ENCODE data around the gene SLC26A1.

SLC26A1 gene

DNA sequence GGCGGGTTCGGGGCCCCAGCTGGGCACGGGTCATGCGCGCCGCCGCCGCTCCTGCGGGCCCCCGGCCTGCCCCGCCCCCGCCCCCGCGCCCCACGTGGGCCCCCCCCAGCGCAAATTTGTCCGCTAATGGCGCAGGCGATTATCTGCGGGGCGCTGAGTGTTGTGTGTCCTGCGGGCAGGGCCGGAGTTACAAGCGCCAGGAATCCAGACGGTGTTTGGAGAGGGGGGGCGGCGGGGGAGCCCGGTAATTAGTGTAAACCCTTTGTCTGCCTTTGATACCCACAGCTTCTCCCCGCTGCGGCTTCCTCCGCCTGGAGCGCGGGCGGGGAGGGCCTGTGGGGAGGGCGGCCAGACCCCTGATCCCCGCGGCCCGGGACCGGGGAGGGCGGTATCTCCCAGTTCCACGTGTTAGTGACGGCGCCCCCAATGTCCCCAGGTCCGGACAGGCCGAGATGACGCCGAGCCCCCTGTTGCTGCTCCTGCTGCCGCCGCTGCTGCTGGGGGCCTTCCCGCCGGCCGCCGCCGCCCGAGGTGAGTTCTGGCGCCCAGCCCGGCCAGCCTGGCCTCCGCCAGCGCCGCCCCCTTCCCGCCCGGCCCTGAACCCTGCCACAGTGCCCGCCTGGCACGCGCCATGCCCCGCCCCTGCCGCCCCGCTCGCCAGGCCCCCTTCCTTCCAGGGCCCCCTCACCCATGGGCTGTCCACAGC is 19.0 kb upstream of the SLC26A1 start:
- Mint-ChIP-seq H3K27ac (no peak overlapping the region), H3K9me3 (peaks cover 3% of the 10 kb centered on the region), H3K4me3 (peak overlapping the region; percentile 66 to 74 (median 73)), H3K4me1 (peaks cover 18% of the 10 kb centered on the region), H3K27me3 (ENCODE audit: low read depth) (peaks cover 27% of the 10 kb centered on the region), H3K36me3 (ENCODE audit: low read depth) (peaks cover 5% of the 10 kb centered on the region)
- TF ChIP-seq, protein P1, sequence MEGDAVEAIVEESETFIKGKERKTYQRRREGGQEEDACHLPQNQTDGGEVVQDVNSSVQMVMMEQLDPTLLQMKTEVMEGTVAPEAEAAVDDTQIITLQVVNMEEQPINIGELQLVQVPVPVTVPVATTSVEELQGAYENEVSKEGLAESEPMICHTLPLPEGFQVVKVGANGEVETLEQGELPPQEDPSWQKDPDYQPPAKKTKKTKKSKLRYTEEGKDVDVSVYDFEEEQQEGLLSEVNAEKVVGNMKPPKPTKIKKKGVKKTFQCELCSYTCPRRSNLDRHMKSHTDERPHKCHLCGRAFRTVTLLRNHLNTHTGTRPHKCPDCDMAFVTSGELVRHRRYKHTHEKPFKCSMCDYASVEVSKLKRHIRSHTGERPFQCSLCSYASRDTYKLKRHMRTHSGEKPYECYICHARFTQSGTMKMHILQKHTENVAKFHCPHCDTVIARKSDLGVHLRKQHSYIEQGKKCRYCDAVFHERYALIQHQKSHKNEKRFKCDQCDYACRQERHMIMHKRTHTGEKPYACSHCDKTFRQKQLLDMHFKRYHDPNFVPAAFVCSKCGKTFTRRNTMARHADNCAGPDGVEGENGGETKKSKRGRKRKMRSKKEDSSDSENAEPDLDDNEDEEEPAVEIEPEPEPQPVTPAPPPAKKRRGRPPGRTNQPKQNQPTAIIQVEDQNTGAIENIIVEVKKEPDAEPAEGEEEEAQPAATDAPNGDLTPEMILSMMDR (IDR thresholded peaks at IDR 0.05; ENCODE audit: unreplicated experiment in 3 of 3), result no peak

DNA sequence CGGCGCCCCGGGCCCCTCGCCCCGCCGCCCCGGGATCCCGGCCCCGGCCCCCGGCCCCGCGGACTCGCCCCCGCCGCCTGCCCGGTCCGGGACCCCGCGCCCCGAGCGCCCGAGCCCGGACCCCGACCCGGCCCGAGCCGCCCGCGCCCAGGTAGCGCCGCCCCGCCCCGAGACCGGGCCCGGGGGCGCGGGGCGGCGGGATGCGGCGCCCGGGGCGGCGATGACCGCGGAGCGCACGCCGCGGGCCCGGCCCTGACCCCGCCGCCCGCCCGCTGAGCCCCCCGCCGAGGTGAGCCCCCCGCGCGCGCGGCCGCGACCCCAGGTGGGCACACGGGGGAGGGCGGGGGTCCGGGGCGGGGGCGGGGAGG is 18.4 kb upstream of the SLC26A1 start:
- H3K36me3 Mint-ChIP-seq (ENCODE audit: low read depth), result peaks cover 5% of the 10 kb centered on the region
- H3K4me1 Mint-ChIP-seq, result peaks cover 18% of the 10 kb centered on the region
- no peak overlapping the region for H3K27ac Mint-ChIP-seq

DNA sequence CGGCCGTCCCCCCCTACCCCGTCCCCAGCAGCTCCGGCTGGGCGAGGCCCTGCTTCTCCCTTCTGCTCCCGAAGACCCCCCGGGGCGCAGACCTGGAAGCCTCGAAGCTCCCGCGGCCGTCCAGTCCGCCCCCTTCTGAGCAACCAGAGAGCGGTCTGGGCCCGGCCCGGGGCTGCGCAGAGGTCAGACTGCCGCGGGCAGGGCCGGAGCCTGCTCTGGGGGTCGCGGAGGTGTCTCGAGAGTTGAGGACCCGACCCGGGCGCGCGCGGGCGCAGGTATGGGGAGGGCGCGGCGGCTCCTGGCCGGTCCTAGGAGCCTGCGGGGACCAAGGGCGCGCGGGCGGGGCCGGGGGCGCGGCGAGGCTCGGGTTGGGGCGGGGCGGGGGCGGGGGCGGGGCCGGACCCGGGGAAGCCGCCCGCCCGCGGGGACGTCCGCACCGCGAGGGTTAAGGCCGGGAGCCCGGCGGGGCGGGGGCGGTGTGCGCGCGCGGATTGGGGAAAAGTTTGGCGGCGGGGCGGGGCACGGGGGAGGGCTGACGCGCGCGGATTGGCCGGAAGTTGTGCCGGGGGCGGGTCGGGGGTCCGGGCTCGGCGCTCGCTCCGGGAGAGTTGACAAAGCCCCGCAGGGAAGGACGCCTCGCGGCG is 17.9 kb upstream of the SLC26A1 start, which contains the start of gene FGFRL1:
FGFRL1 (plus strand) TSS at position 605 of the 644 bp plus-strand sequence. CDS start 860 bp downstream, outside the sequence.
- H3K27me3 Mint-ChIP-seq (ENCODE audit: low read depth), result peaks cover 37% of the 10 kb centered on the region
- peaks cover 18% of the 10 kb centered on the region for H3K4me1 Mint-ChIP-seq
- peak within 1 kb of the TSS; percentile 84 to 87 (median 85) for H3K4me3 Mint-ChIP-seq
- H3K9me3 Mint-ChIP-seq, result peaks cover 6% of the 10 kb centered on the region
- H3K36me3 Mint-ChIP-seq (ENCODE audit: low read depth), result peaks cover 5% of the 10 kb centered on the region
- TF ChIP-seq, protein P1 (IDR thresholded peaks at IDR 0.05; ENCODE audit: unreplicated experiment in 3 of 3), result no peak
- peak within 1 kb of the TSS in 1 of 3 experiments; percentile 25 for H3K27ac Mint-ChIP-seq

More for the DNA sequence above, 18.4 kb upstream of the SLC26A1 start:
- no peak overlapping the region for H3K4me3 Mint-ChIP-seq
- peaks cover 6% of the 10 kb centered on the region for H3K9me3 Mint-ChIP-seq
- peaks cover 32% of the 10 kb centered on the region for H3K27me3 Mint-ChIP-seq (ENCODE audit: low read depth)
- TF ChIP-seq, protein P1 (IDR thresholded peaks at IDR 0.05; ENCODE audit: unreplicated experiment in 3 of 3), result no peak

DNA sequence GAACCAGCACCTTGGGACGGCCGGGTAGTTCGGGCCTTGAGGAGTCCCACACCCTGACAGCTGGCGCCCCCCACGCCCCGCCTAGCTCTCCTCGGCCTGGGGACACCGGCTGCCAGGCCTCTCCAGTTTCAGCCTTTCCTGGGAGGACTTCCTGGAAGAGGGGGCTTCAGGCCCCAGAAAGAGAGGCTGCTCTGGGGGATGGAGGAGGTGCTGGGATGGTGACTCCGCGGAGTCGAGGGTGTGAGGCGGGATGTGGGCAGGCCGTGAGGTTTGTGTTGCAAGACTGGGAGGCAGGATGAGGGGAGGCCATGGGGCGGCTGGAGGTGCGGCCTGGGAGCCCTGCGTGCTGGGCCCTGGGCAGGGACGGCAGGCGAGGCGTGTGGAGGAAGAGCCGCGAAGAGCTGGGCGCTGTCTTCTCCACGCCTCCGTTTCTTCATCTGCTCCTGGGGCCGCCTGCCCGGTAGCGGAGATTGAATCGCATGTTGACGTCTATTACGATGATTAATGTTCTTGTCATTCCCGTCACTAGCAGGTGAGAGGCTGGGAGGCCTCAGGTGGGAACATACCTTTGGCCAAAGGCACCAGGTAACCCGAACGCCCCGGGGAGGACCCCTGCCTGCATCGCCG is 17.3 kb upstream of the SLC26A1 start:
- peak overlapping the region in 1 of 3 experiments; percentile 25 for H3K27ac Mint-ChIP-seq
- H3K4me1 Mint-ChIP-seq, result peaks cover 18% of the 10 kb centered on the region
- TF ChIP-seq, protein P1 (IDR thresholded peaks at IDR 0.05; ENCODE audit: unreplicated experiment in 3 of 3), result no peak
- H3K9me3 Mint-ChIP-seq, result peaks cover 6% of the 10 kb centered on the region
- peaks cover 43% of the 10 kb centered on the region for H3K27me3 Mint-ChIP-seq (ENCODE audit: low read depth)
- H3K36me3 Mint-ChIP-seq (ENCODE audit: low read depth), result peaks cover 5% of the 10 kb centered on the region
- peak overlapping the region; percentile 84 to 87 (median 85) for H3K4me3 Mint-ChIP-seq

DNA sequence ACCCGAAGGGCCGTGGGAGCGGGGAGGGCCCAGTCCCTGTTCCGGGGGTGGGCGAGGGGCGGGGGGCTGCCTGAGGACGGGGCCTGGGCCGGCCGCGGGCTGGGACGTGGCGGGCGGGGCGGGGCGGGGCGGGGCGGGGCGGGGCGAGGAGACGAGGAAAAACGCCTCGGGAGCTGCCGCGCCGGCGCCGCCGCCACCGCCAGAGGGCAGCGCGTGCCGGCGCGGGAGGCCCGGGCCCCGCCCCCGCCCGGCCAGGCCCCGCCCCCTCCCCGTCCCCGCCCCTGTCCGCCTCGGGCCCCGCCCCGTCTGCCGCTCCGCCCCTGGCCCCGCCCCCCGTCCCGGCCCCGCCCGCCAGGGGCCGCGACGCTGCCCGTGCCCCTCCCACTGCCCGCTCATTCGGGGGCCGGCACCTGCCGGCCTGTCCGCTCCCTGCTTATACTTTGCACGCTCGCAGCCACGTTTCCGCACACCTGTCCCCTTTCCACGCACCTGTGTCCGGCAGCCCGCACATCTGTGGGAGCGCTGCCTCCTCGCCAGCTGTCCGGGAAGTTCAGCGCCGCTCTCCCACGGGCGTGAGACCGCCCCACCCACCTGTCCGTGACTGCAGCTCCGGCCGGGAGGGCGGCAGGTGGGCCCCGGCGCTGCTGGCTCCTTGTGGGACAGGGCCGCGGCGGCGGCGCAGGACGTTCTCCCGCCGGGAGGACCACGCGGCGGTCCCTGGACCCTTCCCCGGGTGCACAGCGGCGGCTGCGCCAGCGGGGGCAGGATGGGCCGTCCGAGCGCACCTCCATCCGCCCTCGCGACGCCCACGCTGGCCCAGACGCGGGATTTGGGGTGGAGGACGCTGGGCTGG is 16.6 kb upstream of the SLC26A1 start:
- H3K27me3 Mint-ChIP-seq (ENCODE audit: low read depth), result peaks cover 50% of the 10 kb centered on the region
- TF ChIP-seq, protein P1 (IDR thresholded peaks at IDR 0.05; ENCODE audit: unreplicated experiment in 3 of 3), result peak; percentile 16 to 36 (median 21)
- peaks cover 5% of the 10 kb centered on the region for H3K36me3 Mint-ChIP-seq (ENCODE audit: low read depth)
- peaks cover 6% of the 10 kb centered on the region for H3K9me3 Mint-ChIP-seq
- H3K4me3 Mint-ChIP-seq, result peak overlapping the region; percentile 74 to 85 (median 84)
- no peak overlapping the region for H3K27ac Mint-ChIP-seq
- H3K4me1 Mint-ChIP-seq, result peaks cover 18% of the 10 kb centered on the region

Measured in nephron (organoid).